Mammary epithelial cell (primary cell): ENCODE measurements around the gene APBB3.

ENCODE experiments used
- EZH2 ChIP-seq: IDR thresholded peaks from 2 replicates; pipeline ENCODE4 v1.6.1; 2012; ENCODE audit warnings: low read length, inconsistent platforms, borderline replicate concordance
- TF ChIP-seq, protein P1 (sequence below), 2 donors: IDR thresholded peaks in 1 of 2; conservative IDR thresholded peaks in 1 of 2; 2 replicates each; pipeline ENCODE4 v1.5.1; 2011 to 2012; ENCODE audit warnings: inconsistent platforms in 2 of 2, low read length in 2 of 2, mild to moderate bottlenecking in 2 of 2, control low read depth in 1 of 2, low read depth in 1 of 2; ENCODE audit not compliant: insufficient read depth in 1 of 2; ENCODE audit errors: extremely low read depth in 1 of 2

DNA sequence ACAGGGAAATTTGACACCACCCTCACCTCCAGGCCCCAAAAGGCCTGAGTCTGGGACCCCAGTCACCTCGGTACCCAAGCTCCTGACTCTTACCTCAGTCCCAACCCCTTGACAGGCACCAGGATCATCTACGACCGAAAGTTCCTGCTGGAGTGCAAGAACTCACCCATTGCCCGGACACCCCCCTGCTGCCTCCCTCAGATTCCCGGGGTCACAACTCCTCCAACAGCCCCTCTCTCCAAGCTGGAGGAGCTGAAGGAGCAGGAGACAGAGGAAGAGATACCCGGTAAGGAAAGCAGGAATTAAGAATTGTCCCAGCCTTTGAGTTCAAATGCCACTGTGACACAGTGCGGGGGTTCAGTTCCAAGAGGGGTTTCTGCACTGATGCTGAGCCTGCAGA lies 15.6 kb downstream of the APBB3 start:
- TF ChIP-seq, protein P1, sequence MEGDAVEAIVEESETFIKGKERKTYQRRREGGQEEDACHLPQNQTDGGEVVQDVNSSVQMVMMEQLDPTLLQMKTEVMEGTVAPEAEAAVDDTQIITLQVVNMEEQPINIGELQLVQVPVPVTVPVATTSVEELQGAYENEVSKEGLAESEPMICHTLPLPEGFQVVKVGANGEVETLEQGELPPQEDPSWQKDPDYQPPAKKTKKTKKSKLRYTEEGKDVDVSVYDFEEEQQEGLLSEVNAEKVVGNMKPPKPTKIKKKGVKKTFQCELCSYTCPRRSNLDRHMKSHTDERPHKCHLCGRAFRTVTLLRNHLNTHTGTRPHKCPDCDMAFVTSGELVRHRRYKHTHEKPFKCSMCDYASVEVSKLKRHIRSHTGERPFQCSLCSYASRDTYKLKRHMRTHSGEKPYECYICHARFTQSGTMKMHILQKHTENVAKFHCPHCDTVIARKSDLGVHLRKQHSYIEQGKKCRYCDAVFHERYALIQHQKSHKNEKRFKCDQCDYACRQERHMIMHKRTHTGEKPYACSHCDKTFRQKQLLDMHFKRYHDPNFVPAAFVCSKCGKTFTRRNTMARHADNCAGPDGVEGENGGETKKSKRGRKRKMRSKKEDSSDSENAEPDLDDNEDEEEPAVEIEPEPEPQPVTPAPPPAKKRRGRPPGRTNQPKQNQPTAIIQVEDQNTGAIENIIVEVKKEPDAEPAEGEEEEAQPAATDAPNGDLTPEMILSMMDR (conservative IDR thresholded peaks at IDR 0.05 in 1 of 2, IDR thresholded peaks at IDR 0.05 in 1 of 2; ENCODE audit: extremely low read depth in 1 of 2, insufficient read depth in 1 of 2, low read depth in 1 of 2, low read length in 2 of 2), result no peak
- TF ChIP-seq EZH2, result no peak
